ENCODE data around the gene GFOD1.

Gene GFOD1

DNA sequence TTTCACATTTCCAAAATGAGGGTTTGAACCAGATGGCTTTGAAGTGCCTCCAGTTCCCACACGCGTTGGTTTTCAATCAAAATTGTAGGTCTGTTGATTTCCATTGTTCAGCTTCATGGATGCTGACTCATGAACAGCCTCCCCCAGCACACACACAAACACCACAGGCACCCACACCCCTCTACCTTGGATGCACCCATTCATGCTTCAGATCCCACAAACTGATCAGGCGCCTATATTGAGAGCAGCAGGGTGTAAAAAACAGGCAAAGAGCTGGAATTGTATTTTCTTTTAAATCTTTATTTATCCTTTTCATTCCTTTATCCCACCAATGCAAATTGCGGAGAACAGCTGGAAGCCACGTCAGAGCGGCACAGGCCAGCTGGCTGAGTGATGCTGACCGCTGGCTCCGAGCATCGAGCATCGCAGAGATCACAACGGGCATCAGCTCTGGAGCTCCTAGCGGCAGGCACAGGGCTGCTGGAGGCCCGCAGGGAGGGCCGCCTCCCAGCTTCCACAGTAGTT, 129.8 kb downstream of the GFOD1 start:
- Histone ChIP-seq H3K27me3 (ENCODE audit: control insufficient read depth, low read length) (no peaks in the 10 kb centered on the region), H3K9me2 (replicated peaks; ENCODE audit: control insufficient read depth, low read length) (no peaks in the 10 kb centered on the region), H3K9me3 (ENCODE audit: control insufficient read depth, insufficient read depth, low read length) (no peaks in the 10 kb centered on the region), H3K4me3 (ENCODE audit: low read length) (no peak overlapping the region; the same call in 1 of the 2 replicates), H3F3A (ENCODE audit: control insufficient read depth, insufficient read depth) (peaks cover 14% of the 10 kb centered on the region), H4K20me1 (ENCODE audit: control insufficient read depth, insufficient read depth, low read depth, low read length) (no peaks in the 10 kb centered on the region), H3K4me2 (ENCODE audit: low read length) (peak overlapping the region; percentile 69), H3K27ac (ENCODE audit: low read depth, low read length) (no peak overlapping the region), H3K36me3 (ENCODE audit: control insufficient read depth, low read length) (no peaks in the 10 kb centered on the region), H3K4me1 (ENCODE audit: control insufficient read depth, low read length) (peaks cover 40% of the 10 kb centered on the region), H3K79me2 (ENCODE audit: control insufficient read depth, low read length) (no peaks in the 10 kb centered on the region)
- no peak for TF ChIP-seq EZH2phosphoT487 (IDR thresholded peaks at IDR 0.05; ENCODE audit: borderline replicate concordance, low read length)
- TF ChIP-seq, protein P1, sequence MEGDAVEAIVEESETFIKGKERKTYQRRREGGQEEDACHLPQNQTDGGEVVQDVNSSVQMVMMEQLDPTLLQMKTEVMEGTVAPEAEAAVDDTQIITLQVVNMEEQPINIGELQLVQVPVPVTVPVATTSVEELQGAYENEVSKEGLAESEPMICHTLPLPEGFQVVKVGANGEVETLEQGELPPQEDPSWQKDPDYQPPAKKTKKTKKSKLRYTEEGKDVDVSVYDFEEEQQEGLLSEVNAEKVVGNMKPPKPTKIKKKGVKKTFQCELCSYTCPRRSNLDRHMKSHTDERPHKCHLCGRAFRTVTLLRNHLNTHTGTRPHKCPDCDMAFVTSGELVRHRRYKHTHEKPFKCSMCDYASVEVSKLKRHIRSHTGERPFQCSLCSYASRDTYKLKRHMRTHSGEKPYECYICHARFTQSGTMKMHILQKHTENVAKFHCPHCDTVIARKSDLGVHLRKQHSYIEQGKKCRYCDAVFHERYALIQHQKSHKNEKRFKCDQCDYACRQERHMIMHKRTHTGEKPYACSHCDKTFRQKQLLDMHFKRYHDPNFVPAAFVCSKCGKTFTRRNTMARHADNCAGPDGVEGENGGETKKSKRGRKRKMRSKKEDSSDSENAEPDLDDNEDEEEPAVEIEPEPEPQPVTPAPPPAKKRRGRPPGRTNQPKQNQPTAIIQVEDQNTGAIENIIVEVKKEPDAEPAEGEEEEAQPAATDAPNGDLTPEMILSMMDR (IDR thresholded peaks at IDR 0.05; ENCODE audit: low read depth, low read length, poor library complexity, severe bottlenecking), result no peak

DNA sequence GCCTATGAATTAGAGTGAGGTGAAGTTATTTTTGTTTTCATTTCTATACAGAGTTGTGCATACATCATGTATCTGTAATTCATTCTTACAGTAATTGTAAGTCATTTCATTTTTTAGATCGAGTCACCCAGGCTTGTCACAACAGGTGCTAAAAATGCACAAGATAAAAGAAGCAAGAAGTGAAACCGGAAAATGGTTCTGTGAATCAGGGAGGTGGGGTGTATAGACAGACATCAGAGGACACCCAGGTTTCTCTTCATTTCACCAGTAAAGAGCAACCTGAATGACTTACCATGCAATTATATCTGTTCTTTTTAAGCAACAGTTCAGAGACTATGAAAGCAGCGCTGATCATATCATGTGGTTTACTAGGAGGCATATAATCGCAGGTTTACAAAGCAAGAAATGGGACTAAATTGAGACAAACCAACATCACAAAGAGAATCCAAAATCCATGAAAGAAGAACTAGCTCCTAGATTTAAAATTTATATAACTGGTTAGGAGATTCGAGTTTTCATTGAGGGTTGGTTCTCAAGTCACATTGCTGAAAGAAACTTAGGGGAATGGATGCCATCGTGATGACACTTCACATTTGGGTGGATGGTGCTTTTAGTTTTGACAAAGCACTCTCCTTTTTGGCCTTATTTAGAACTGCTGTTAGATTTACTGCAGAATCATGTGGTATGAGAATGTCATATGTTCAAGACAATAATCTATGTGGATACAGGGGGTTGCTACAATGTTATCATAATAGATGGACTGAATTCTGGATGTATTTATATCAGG, 131.2 kb downstream of the GFOD1 start:
- Histone ChIP-seq H3K9me3 (ENCODE audit: control insufficient read depth, insufficient read depth, low read length) (no peaks in the 10 kb centered on the region), H3K4me2 (ENCODE audit: low read length) (peak overlapping the region; percentile 69), H3K36me3 (ENCODE audit: control insufficient read depth, low read length) (no peaks in the 10 kb centered on the region), H3K27me3 (ENCODE audit: control insufficient read depth, low read length) (no peaks in the 10 kb centered on the region), H3K4me1 (ENCODE audit: control insufficient read depth, low read length) (peaks cover 40% of the 10 kb centered on the region), H3K4me3 (ENCODE audit: low read length) (peak overlapping the region; percentile 60), H4K20me1 (ENCODE audit: control insufficient read depth, insufficient read depth, low read depth, low read length) (no peaks in the 10 kb centered on the region), H3K9me2 (replicated peaks; ENCODE audit: control insufficient read depth, low read length) (no peaks in the 10 kb centered on the region), H3K79me2 (ENCODE audit: control insufficient read depth, low read length) (no peaks in the 10 kb centered on the region), H3F3A (ENCODE audit: control insufficient read depth, insufficient read depth) (peaks cover 14% of the 10 kb centered on the region), H3K27ac (ENCODE audit: low read depth, low read length) (peak overlapping the region; percentile 77)
- TF ChIP-seq, protein P1 (IDR thresholded peaks at IDR 0.05; ENCODE audit: low read depth, low read length, poor library complexity, severe bottlenecking), result no peak

DNA sequence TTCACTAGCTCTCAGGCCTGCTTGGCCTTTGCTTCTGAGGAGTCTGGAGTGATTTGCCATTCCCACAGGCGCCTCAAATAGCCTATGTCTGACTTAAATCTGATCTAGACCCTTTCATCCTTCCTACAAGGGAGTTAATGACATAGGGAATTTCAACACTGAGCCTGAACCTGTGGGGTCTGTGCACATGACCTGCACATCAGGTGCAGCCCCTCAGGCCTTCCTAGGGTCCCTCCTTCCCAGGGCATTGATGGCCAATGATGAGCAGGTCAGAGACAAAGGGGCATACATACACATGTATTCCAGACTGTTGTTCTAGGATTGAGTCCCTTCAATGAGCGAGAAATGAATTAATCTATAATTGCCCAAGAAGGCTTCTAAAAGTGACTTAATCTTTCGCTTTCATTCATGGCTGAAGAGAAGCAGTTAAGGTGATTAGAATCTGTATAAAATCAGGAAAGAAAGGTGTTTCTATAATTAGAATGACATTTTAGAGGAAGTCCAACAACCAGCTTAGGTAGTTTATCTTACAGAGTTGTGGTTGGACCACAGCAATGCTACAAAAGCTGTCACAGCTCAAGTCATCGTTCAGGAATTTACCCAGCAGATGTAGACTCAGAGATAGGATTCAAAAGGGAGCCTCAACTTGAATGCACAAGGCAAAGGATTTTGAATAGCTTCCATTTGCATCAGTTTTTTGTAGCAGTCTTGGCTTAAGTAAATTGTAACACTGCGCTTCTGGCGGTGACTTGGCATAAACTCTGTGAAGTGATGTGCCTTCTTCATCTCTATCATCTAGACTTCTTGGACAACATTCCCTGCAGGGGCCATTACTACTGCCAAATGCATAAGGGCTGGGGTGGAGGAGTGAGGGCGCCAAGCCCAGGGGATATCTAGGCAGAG, 132.1 kb downstream of the GFOD1 start:
- peak overlapping the region; percentile 69 for H3K4me2 ChIP-seq (ENCODE audit: low read length)
- no peaks in the 10 kb centered on the region for H4K20me1 ChIP-seq (ENCODE audit: control insufficient read depth, insufficient read depth, low read depth, low read length)
- no peaks in the 10 kb centered on the region for H3K9me2 ChIP-seq (replicated peaks; ENCODE audit: control insufficient read depth, low read length)
- peak overlapping the region; percentile 77 for H3K27ac ChIP-seq (ENCODE audit: low read depth, low read length)
- TF ChIP-seq, protein P1 (IDR thresholded peaks at IDR 0.05; ENCODE audit: low read depth, low read length, poor library complexity, severe bottlenecking), result no peak
- no peak for TF ChIP-seq EZH2phosphoT487 (IDR thresholded peaks at IDR 0.05; ENCODE audit: borderline replicate concordance, low read length)
- peaks cover 14% of the 10 kb centered on the region for H3F3A ChIP-seq (ENCODE audit: control insufficient read depth, insufficient read depth)
- H3K79me2 ChIP-seq (ENCODE audit: control insufficient read depth, low read length), result no peaks in the 10 kb centered on the region
- H3K9me3 ChIP-seq (ENCODE audit: control insufficient read depth, insufficient read depth, low read length), result no peaks in the 10 kb centered on the region
- H3K4me1 ChIP-seq (ENCODE audit: control insufficient read depth, low read length), result peaks cover 40% of the 10 kb centered on the region
- no peaks in the 10 kb centered on the region for H3K27me3 ChIP-seq (ENCODE audit: control insufficient read depth, low read length)
- H3K36me3 ChIP-seq (ENCODE audit: control insufficient read depth, low read length), result no peaks in the 10 kb centered on the region
- H3K4me3 ChIP-seq (ENCODE audit: low read length), result peak overlapping the region; percentile 60
